BJ (cell line): ENCODE results near the gene EHD4. TPM values are rescaled to one million over a fixed set of nuclear protein-coding genes. Genes with fewer than 3 reads are reported as not detected.

ENCODE experiments used
- CTCF ChIA-PET: fragments of 350-600 bp; formaldehyde crosslinking; extraction: SDS; loops from one replicate; lab custom pipeline; 2021; ENCODE audit warnings: antibody characterized with exemption, inconsistent platforms; lab: Yijun Ruan, JAX
- POLR2A ChIA-PET: fragments of 300-600 bp; sonication (Branson Sonifier 250); formaldehyde crosslinking; extraction: SDS; loops from one replicate; lab custom pipeline; 2021; ENCODE audit warnings: antibody characterized with exemption; lab: Charles Lee
- DNase-seq: peaks from one replicate; pipeline ENCODE4 v3.0.0-alpha.2; 2011; ENCODE audit warnings: low read depth
- H3K27me3 ChIP-seq: 2 replicates; pipeline ENCODE4 v1.6.0; 2011; ENCODE audit warnings: low read length; ENCODE audit not compliant: control insufficient read depth, insufficient read depth
- H3K36me3 ChIP-seq: 2 replicates; pipeline ENCODE4 v1.5.1; 2011; ENCODE audit warnings: low read length; ENCODE audit not compliant: control insufficient read depth, insufficient read depth
- H3K4me3 ChIP-seq: 2 replicates; pipeline ENCODE4 v1.5.1; 2011; ENCODE audit warnings: low read depth, mild to moderate bottlenecking, control low read depth, low read length
- polyA plus RNA-seq: library from polyadenylated mRNA; depleted of rRNA; stranded (reverse); fragments of >200 nt; gene quantifications from 2 replicates; pipeline ENCODE4 v1.2.3, GENCODE V29; 2011
- TF ChIP-seq, protein P1 (sequence below): IDR thresholded peaks from 2 replicates; pipeline ENCODE4 v1.5.1; 2011; ENCODE audit warnings: low read depth, mild to moderate bottlenecking, control low read depth, inconsistent platforms, low read length, moderate library complexity; ENCODE audit not compliant: insufficient read depth

The EHD4 gene
- polyA plus RNA-seq, 1 experiment = 17.0 TPM

DNA sequence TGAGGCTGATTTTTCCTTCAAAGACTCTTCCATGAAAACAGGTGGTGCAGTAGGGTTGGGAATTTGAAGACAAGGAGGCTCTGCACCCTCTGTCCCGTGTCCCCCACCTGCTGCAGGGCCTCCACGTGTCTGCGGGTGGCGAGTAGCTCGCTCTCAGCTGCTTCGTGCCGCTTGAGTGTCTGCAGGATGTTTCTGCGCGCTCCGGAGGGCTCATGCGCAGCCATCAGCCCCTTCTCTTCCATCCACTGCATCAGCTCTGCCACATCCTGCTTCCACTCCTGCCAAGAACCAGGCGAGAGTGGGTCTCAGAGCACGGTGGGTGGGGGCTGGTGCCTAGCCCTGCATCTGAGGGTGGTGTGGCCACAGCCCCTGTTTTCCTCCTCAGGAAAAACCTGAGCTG is 96.3 kb downstream of the EHD4 start:
- no peak for DNase-seq
- Histone ChIP-seq H3K27me3 (peaks cover 5% of the 10 kb centered on the region; the same call in 1 of the 2 replicates), H3K36me3 (no peaks in the 10 kb centered on the region), H3K4me3 (no peak overlapping the region)
- TF ChIP-seq, protein P1, sequence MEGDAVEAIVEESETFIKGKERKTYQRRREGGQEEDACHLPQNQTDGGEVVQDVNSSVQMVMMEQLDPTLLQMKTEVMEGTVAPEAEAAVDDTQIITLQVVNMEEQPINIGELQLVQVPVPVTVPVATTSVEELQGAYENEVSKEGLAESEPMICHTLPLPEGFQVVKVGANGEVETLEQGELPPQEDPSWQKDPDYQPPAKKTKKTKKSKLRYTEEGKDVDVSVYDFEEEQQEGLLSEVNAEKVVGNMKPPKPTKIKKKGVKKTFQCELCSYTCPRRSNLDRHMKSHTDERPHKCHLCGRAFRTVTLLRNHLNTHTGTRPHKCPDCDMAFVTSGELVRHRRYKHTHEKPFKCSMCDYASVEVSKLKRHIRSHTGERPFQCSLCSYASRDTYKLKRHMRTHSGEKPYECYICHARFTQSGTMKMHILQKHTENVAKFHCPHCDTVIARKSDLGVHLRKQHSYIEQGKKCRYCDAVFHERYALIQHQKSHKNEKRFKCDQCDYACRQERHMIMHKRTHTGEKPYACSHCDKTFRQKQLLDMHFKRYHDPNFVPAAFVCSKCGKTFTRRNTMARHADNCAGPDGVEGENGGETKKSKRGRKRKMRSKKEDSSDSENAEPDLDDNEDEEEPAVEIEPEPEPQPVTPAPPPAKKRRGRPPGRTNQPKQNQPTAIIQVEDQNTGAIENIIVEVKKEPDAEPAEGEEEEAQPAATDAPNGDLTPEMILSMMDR = no peak
- ChIA-PET POLR2A (no interaction called here), CTCF (no interaction called here)

DNA sequence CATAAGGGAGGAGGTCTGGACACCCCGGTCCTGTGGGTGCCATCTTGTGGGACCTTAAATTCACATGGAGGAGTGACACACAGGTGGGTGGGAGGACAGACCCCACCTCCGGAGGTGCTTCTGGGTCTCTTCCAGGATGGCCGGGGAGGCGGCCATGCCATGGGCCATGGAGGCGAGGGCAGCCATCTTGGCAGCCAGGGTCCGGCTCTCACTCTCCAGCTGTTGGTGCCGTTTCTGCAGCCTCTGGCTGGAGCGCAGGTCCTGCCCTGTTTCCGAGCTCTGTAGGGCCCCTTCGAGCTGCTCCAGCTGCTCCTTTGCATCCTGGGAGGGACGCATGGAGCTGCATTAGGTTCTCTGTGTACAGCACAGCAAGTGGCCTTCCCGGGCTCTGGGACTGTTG is 97.6 kb downstream of the EHD4 start:
- Histone ChIP-seq H3K36me3 (no peaks in the 10 kb centered on the region), H3K4me3 (no peak overlapping the region), H3K27me3 (peaks cover 5% of the 10 kb centered on the region; the same call in 1 of the 2 replicates)
- ChIA-PET POLR2A (no interaction called here), CTCF (no interaction called here)
- TF ChIP-seq, protein P1 = no peak
- DNase-seq = no peak

DNA sequence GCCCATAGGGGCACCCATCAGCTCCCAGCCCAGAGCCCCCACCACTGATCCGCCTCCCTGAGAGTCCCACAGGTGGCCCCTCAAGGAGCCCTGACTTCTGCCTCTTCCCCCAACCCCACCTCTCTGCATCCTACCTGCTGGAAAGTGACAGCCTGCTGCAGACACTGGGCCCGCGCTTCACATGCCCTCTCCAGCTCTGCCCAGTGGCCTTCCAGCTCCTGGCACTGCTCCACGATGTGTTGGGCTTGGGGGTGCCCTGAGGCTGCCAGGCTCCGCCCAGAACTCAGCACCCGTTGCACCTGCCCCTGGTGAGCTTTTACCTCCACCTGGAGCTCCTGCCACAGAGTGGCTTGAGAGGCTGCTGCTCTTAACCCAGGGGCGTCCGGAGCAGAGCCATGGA is 98.6 kb downstream of the EHD4 start:
- TF ChIP-seq, protein P1 = no peak
- Histone ChIP-seq H3K4me3 (no peak overlapping the region), H3K27me3 (peaks cover 5% of the 10 kb centered on the region; the same call in 1 of the 2 replicates), H3K36me3 (no peaks in the 10 kb centered on the region)
- CTCF ChIA-PET = interaction anchor here (0.9 kb wide), 1 partner anchor 9 kb away, joined by 4 read pairs; no protein-coding TSS in a partner anchor
- no peak for DNase-seq
- POLR2A ChIA-PET = no interaction called here

DNA sequence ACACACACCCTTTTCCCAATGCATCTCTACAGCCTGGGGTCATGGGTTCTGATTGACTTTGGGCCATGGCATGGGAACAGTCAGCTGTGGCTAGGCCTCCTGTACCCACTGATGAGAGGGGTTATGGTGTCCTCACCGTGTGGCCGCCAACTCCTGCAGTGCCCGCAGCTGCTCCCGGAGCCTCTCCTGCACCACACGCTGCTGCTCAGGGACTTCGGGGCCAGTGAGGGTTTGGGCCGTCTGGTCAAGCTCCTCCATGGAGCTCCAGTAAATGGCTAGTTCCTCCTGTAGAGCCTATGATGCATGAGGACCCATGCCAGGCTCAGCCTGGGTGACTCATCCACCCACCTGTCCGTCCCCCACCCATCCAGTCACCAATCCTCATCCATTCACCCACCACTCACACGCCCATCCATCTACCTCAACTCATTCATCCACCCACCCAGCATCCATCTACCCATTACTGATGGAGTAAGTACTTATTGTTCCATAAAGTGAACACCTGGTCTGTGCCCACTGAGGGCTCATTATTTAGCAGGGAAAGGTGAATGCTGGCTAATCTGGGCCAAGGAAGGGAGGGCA is 100.1 kb downstream of the EHD4 start:
- no peak for DNase-seq
- POLR2A ChIA-PET = no interaction called here
- no peaks in the 10 kb centered on the region for H3K36me3 ChIP-seq
- no peak overlapping the region for H3K4me3 ChIP-seq
- TF ChIP-seq, protein P1 = no peak
- CTCF ChIA-PET = no interaction called here
- H3K27me3 ChIP-seq = peaks cover 10% of the 10 kb centered on the region

DNA sequence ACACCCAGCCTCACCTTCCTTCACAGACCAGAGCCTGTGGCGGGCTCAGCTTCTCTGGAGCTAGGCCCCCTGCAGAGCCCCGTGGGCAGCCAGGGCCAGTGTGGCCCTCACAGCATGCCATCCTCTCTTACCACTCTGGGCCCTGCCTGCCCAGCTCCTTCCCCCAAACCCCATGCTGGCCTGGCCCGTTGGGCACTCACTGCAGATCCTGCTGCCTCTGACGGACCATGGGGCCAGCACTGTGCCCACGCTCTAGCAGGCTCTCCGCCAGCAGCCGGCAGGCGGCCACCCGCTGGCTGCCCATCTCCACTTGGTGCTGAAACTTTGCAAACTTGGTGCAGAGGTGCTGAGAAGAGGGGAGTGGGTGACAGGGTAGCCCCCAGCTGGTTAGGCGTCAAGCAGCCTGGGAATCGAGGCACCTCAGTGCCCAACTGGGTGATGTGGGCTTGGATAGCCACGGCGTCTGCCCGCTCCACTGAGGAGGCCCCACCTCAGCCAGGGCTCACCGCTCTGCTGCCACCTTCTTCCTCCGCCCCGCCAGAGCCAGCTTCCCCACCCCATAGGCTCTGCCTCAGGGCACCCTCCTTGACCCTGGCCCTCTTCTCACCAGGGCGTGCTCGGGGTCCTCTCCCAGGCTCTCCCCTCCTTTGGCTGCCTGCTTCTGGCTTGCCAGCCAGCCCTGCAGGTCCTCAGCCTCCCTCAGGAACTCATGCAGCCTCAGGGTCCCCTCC is 101.0 kb downstream of the EHD4 start:
- no peak for DNase-seq
- TF ChIP-seq, protein P1 = no peak
- POLR2A ChIA-PET = no interaction called here
- Histone ChIP-seq H3K27me3 (peaks cover 7% of the 10 kb centered on the region), H3K36me3 (no peaks in the 10 kb centered on the region), H3K4me3 (no peak overlapping the region)
- CTCF ChIA-PET = interaction anchor here (0.8 kb wide), 1 partner anchor 10 kb away, joined by 3 read pairs; no protein-coding TSS in a partner anchor
